GM19438 (cell line): Measurements from ENCODE around the gene NUP50.

Experiments used
- ATAC-seq: cut with Tn5 transposase; IDR thresholded peaks from one replicate; pipeline ENCODE4 v1.9.1; 2021; ENCODE audit warnings: low read depth; ENCODE audit not compliant: unreplicated experiment

Gene NUP50

GRCh38 chr22:45225732-45226502 is 62.2 kb downstream of the NUP50 start:
- no peak for ATAC-seq

GRCh38 chr22:45226503-45227186 is 62.9 kb downstream of the NUP50 start:
- no peak for ATAC-seq

GRCh38 chr22:45227645-45228400 is 64.1 kb downstream of the NUP50 start:
- ATAC-seq = no peak

- ATAC-seq = no peak
Measured at GRCh38 chr22:45228401-45228754, 64.7 kb downstream of the NUP50 start.

- no peak for ATAC-seq
Measured at GRCh38 chr22:45229181-45229580, 65.5 kb downstream of the NUP50 start.

GRCh38 chr22:45230026-45230721 is 66.4 kb downstream of the NUP50 start:
- ATAC-seq = no peak

- ATAC-seq = no peak
Measured at GRCh38 chr22:45231293-45231692, 67.6 kb downstream of the NUP50 start.

GRCh38 chr22:45233386-45233785 is 69.7 kb downstream of the NUP50 start:
- no peak for ATAC-seq

GRCh38 chr22:45233827-45234226 is 70.1 kb downstream of the NUP50 start:
- ATAC-seq = no peak

- ATAC-seq = peak; percentile 73
Measured at GRCh38 chr22:45235101-45235777, 71.5 kb downstream of the NUP50 start.

GRCh38 chr22:45235851-45236342 is 72.2 kb downstream of the NUP50 start:
- no peak for ATAC-seq

GRCh38 chr22:45237065-45237990 is 73.6 kb downstream of the NUP50 start:
- no peak for ATAC-seq
